HG03196 (cell line): ENCODE results near the gene SH3PXD2A.
"Not testable (repeated sequence)": the region's sequence is repeated elsewhere in the genome, so short reads cannot be mapped to it uniquely, and the experiment has no call there.

Experiments used
- ATAC-seq: cut with Tn5 transposase; IDR thresholded peaks from one replicate; pipeline ENCODE4 v1.9.1; 2021; ENCODE audit not compliant: unreplicated experiment

The SH3PXD2A gene

DNA sequence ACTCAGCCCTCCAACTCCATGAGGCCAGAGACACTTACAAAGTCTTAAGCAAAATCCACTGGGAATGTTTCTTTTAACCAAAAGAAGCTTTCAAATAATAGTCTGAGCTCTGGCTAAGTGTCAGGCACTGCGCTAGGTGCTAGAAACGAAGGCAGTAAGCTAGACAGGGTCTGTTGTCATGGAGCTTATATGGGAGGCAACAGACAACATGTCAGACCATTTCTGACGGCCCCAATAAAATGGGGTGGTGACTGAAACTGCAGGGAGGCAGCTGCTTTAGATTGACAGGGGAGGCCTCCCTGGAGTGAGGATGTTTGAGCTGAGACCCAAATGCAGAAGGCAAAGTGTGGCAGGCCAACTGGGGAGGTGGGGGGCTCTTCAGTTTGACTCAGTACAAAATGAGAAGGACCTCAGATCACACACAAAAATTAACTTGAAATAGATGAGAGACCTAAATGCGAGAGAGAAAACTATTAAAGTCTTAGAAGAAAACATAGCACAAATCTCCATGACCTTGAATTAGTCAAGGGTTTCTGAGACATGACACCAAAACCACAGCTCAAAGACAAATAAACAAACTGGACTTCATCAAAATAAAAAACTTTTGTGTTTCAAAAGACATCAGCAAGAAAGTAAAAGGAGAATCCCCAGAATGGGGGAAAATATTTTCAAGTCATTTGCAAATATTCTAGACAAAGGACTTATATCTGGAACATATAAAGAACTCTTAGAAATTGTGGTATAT lies 40.6 kb downstream of the SH3PXD2A start:
- no peak for ATAC-seq

GRCh38 chr10:103814105-103814504 lies 41.3 kb downstream of the SH3PXD2A start:
- ATAC-seq: no peak

DNA sequence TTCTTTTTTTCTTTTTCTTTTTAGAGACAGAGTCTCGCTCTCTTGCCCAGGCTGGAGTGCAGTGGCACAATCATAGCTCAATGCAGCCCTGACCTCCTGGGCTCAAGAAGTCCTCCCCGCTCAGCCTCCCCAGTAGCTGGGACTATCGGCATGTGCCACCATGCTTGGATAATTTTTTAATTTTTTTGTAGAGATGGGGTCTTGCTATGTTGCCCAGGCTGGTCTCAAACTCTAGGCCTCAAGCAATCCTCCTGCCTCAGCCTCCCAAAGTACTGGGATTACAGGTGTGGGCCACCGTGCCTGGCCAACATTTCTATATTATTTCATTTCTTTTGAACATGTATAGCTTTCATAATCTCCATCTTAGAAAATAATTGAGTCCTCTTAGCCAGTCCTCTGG lies 42.1 kb downstream of the SH3PXD2A start:
- not testable (repeated sequence) for ATAC-seq

DNA sequence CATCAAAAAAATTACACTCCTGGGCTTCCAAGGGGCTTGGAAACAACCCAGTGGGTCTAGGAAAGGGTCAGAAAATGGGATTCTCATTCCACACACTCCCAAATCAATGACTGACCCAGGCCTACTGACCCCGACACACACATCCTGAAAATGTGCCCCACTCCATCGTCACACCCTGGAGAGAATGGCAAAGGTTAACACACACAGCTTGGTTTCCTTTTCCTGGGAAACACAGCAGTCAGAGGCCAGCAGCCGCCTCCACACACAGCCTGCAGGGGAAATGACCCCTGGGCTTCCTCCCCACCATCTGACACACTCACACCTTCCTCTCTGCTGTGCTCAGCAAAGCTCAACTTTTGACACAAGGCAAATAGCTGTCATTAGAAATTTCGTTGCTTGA lies 42.9 kb downstream of the SH3PXD2A start:
- ATAC-seq: no peak

- no peak for ATAC-seq
Observed at GRCh38 chr10:103812004-103812403, 43.4 kb downstream of the SH3PXD2A start.

DNA sequence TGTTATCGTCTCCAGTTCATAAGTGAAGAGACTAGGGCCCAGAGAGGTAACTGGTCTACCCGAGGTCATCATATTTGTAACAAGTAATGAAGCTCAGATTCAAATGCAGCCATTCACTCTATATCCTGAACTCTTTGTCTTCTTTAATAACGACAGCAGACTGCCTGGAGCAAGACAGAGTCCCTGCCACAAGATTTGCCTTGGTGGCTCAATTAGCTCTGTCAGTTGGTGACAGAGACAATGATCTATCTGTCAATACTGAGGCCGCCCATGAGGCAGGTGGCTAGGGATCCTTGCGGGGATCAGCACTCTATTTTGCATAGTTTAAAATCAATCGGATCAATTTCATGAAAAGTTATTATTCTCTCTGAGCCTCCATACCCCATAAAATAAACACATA lies 43.9 kb downstream of the SH3PXD2A start:
- ATAC-seq: no peak

- no peak for ATAC-seq
Observed at GRCh38 chr10:103808780-103809179, 46.6 kb downstream of the SH3PXD2A start.

GRCh38 chr10:103807996-103808395 lies 47.4 kb downstream of the SH3PXD2A start:
- ATAC-seq: no peak

- no peak for ATAC-seq
Observed at GRCh38 chr10:103806395-103807187, 48.8 kb downstream of the SH3PXD2A start.

DNA sequence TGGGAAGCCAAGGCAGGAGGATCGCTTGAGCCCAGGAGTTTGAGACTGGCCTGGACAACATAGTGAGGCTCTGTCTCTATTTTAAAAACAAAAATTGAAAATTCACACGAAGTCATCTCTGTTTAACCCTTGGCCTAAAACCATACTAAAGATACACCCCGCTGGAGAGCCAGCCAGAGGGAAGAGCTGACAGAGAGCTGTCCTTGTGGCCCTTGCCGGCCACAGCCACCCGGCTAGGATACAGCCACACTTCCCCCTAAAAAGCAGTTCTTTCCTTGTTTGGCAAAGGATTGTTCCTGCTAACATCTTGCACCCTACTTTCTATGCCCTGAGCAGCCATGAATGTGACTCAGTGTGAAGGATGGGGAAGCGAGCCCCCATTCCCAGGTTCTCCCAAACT lies 49.6 kb downstream of the SH3PXD2A start:
- ATAC-seq: no peak

- ATAC-seq: no peak
Observed at GRCh38 chr10:103804871-103805270, 50.5 kb downstream of the SH3PXD2A start.

DNA sequence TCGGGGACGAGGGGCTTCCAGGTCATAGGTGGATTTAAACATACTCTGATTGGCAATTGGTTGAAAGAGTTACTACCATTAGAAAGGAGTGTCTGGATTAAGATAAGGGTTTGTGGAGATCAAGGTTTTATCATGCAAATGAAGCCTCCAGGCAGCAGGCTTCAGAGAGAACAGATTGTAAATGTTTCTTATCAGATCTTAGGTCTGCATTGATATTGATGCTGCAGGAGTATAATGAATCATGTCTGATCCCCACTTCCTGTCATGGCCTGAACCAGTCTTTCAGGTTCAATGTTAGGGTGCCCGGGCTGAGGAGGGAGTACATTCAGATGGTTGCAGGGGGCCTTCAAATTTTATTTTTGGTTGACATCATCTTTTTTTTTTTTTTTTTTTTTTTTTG lies 51.4 kb downstream of the SH3PXD2A start:
- no peak for ATAC-seq

GRCh38 chr10:103802637-103803353 lies 52.6 kb downstream of the SH3PXD2A start:
- no peak for ATAC-seq

DNA sequence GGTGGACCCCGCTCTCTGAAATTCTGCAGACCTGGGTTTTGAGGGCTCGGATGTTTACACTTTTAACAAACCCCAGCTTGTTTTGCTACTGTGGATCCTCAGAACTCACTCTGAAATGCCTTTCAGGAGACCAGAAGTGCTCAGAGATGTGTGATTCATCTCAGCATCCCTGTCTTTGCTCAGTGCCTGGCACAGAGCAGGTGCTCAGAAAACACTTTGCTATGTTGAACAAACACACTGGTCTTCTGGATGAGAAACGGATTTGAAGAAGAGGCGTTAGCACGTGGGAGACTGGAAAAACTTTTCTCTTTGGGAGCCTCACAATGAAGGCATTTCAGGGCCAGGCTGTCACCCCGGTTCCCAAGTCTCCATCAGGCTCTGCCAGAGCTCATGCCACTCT lies 53.3 kb downstream of the SH3PXD2A start:
- ATAC-seq: no peak

- no peak for ATAC-seq
Observed at GRCh38 chr10:103800789-103801540, 54.4 kb downstream of the SH3PXD2A start.

- no peak for ATAC-seq
Observed at GRCh38 chr10:103800089-103800488, 55.3 kb downstream of the SH3PXD2A start.

DNA sequence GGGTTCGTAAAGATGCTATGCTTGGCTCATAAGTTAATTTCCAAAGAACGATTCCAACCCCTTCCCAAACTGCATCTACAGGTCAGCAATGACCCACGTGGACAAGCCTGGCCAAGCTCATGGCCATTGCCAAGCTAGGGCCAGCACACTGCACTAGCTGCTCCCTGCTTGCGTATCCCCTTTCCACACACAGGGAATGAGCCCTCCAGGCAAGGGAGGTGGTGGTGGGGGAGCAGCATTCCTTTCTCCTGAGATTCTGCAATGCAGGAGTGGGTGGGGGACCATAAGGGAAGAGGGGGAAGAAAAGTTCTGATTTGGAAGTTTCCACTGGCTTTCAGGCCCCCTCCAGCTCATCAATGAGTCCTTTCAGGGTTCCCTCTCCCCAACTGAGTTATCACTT lies 56.0 kb downstream of the SH3PXD2A start:
- no peak for ATAC-seq

GRCh38 chr10:103798511-103798910 lies 56.9 kb downstream of the SH3PXD2A start:
- ATAC-seq: no peak

DNA sequence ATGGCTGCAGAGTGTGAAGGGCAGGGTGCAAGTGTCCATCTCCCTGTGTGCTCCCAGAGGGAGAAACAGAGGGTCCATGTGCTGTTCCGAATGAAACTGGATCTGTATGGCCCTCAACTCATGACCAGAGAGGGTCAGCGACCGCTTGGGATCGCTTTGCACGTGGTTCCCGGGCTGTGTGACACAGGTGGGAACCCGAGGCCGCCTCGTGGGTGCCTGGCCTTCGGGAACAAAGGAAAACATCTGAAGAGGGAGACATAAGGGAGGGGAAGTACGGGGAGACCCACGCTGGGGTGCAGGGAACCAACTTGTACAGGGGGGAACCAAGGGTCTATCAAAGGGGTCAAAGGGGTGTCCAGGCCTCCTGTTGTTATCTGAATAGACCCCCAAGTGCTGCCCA lies 57.5 kb downstream of the SH3PXD2A start:
- ATAC-seq: no peak

DNA sequence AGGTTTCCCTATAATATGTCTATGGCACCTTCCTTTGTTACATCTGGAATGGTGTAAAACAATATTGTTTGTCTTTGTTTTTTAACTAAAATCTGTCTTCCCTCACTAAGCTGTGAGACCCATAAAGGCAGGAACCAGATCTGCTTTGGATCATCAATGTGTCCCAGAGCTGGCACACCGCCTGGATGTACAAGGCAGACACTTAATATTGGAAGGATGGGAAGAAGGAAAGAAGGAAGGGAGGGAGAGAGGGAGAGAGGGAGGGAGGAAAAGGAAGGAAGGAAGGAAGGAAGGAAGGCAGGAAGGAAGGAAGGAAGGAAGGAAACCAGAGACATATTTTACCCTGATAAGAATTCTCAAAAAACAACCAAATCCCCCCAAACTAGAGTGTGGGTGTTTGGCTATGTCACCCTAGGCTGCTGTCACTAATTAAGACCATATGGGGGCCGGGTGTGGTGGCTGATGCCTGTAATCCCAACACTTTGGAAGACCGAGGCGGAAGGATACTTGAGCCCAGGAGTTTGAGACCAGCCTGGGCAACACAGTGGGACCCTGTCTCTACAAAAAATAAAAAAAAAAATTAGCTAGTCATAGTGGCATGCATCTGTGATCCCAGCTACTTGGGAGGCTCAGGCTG lies 59.6 kb downstream of the SH3PXD2A start:
- ATAC-seq: no peak

GRCh38 chr10:103794996-103795395 lies 60.4 kb downstream of the SH3PXD2A start:
- no peak for ATAC-seq
